Hepatocyte (in vitro differentiated cells): ENCODE data around the gene TRIM29. TPM values are rescaled to one million over a fixed set of nuclear protein-coding genes. Genes with fewer than 3 reads are reported as not detected.
"Not testable (repeated sequence)": the region's sequence is repeated elsewhere in the genome, so short reads cannot be mapped to it uniquely, and the experiment has no call there.

Experiments used
- DNase-seq: peaks from one replicate; pipeline ENCODE4 v3.0.0-alpha.2; 2016; ENCODE audit warnings: low spot score
- H2AFZ ChIP-seq: fragments of 200-600 bp; sonication (generic); 2 replicates; pipeline ENCODE4 v1.6.0; 2016; ENCODE audit warnings: antibody characterized with exemption, mild to moderate bottlenecking
- H3K27ac ChIP-seq: fragments of 200-600 bp; sonication (generic); 2 replicates; pipeline ENCODE4 v1.5.1; 2016; ENCODE audit warnings: mild to moderate bottlenecking
- H3K27me3 ChIP-seq: fragments of 200-600 bp; sonication (generic); 2 replicates; pipeline ENCODE4 v1.6.1; 2016
- H3K36me3 ChIP-seq: fragments of 200-600 bp; sonication (generic); replicated peaks from 2 replicates; pipeline ENCODE4 v1.5.1; 2016; ENCODE audit warnings: low read depth; ENCODE audit not compliant: insufficient read depth
- H3K4me1 ChIP-seq: fragments of 200-600 bp; sonication (generic); 2 replicates; pipeline ENCODE4 v1.5.1; 2016; ENCODE audit warnings: mild to moderate bottlenecking, moderate library complexity; ENCODE audit not compliant: insufficient read depth
- H3K4me2 ChIP-seq: fragments of 200-600 bp; sonication (generic); 2 replicates; pipeline ENCODE4 v1.6.0; 2016
- H3K4me3 ChIP-seq: fragments of 200-600 bp; sonication (generic); 2 replicates; pipeline ENCODE4 v1.5.1; 2016; ENCODE audit warnings: mild to moderate bottlenecking
- H3K79me2 ChIP-seq: fragments of 200-600 bp; sonication (generic); 2 replicates; pipeline ENCODE4 v1.6.0; 2017; ENCODE audit warnings: mild to moderate bottlenecking
- H3K9me2 ChIP-seq: fragments of 200-600 bp; sonication (generic); replicated peaks from 2 replicates; pipeline ENCODE4 v1.6.0; 2017; ENCODE audit warnings: mild to moderate bottlenecking; ENCODE audit not compliant: insufficient read depth
- H3K9me3 ChIP-seq: fragments of 200-600 bp; sonication (generic); 2 replicates; pipeline ENCODE4 v1.5.1; 2016; ENCODE audit warnings: low read depth, mild to moderate bottlenecking
- H4K20me1 ChIP-seq: fragments of 200-600 bp; sonication (generic); 2 replicates; pipeline ENCODE4 v1.6.0; 2016; ENCODE audit warnings: mild to moderate bottlenecking; ENCODE audit not compliant: insufficient read depth, poor library complexity, severe bottlenecking
- EZH2 ChIP-seq: fragments of 200-600 bp; sonication (generic); IDR thresholded peaks from 2 replicates; pipeline ENCODE4 v1.6.1; 2016; ENCODE audit warnings: antibody characterized with exemption, mild to moderate bottlenecking, borderline replicate concordance
- EZH2phosphoT487 ChIP-seq: fragments of 200-600 bp; sonication (generic); IDR thresholded peaks from one replicate; pipeline ENCODE4 v1.6.1; 2018; ENCODE audit warnings: antibody characterized with exemption, mild to moderate bottlenecking, low read depth, moderate library complexity; ENCODE audit not compliant: unreplicated experiment, severe bottlenecking
- WGBS: methylation state at CpG from one replicate; pipeline ENCODE4 v1.1.6; 2016; ENCODE audit warnings: low lambda C conversion rate; ENCODE audit errors: missing lambda C conversion rate; 5-methylcytosine and 5-hydroxymethylcytosine counted together
- polyA plus RNA-seq: library from polyadenylated mRNA; unstranded; fragments of >200 nt; fragmentation: Nextera tagmentation; extraction: Ambion mirVana; gene quantifications from 2 replicates; pipeline ENCODE4 v1.2.1, GENCODE V29; 2016
- total RNA-seq: library from RNA; depleted of rRNA; stranded (reverse); fragments of >200 nt; gene quantifications from 2 replicates; pipeline ENCODE4 v1.2.3, GENCODE V29; 2014
- TF ChIP-seq, protein P1 (sequence below): fragments of 200-600 bp; sonication (generic); IDR thresholded peaks from 2 replicates; pipeline ENCODE4 v1.5.1; 2016; ENCODE audit warnings: antibody characterized with exemption, mild to moderate bottlenecking; ENCODE audit not compliant: poor library complexity

Gene TRIM29
- total and polyA plus RNA-seq, 2 experiments from 2014 or later, result 7.7 to 8.5 TPM

DNA sequence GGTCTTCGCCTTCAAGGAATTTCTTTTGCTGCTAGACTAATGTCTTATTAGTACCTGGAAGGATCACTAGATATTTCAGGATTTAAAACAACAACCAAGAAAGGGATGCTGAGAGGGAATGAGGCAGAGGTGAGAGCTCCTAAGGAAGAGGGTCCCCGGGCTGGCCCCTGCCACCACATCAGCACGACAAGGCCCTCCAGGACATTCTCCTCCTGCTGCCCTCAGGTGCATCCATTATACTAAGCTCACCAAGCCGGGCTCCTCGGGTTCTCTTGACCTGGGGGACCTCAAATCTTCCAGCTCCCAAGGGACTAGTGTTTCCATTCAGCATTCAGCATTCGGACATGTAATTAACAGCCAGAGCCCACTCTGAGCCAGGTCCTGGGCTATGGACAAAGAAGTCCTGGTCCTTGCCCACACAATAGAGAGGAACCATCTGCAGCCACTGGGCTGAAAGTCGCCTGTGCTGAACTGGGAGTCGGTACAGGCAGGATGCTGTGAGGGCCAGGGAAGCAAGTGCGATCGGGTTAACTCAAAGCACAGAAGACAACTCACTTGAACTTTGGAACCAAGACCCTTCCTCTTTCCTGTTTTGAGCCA is 43.6 kb upstream of the TRIM29 start:
- no peaks in the 10 kb centered on the region for H4K20me1 ChIP-seq
- H3K4me3 ChIP-seq, result no peak overlapping the region
- no peak overlapping the region for H3K4me2 ChIP-seq
- 91% methylated on average over 10 of the region's 10 CpGs for WGBS
- no peaks in the 10 kb centered on the region for H3K9me3 ChIP-seq
- TF ChIP-seq EZH2 (no peak), EZH2phosphoT487 (no peak)
- TF ChIP-seq, protein P1, sequence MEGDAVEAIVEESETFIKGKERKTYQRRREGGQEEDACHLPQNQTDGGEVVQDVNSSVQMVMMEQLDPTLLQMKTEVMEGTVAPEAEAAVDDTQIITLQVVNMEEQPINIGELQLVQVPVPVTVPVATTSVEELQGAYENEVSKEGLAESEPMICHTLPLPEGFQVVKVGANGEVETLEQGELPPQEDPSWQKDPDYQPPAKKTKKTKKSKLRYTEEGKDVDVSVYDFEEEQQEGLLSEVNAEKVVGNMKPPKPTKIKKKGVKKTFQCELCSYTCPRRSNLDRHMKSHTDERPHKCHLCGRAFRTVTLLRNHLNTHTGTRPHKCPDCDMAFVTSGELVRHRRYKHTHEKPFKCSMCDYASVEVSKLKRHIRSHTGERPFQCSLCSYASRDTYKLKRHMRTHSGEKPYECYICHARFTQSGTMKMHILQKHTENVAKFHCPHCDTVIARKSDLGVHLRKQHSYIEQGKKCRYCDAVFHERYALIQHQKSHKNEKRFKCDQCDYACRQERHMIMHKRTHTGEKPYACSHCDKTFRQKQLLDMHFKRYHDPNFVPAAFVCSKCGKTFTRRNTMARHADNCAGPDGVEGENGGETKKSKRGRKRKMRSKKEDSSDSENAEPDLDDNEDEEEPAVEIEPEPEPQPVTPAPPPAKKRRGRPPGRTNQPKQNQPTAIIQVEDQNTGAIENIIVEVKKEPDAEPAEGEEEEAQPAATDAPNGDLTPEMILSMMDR, result no peak
- no peaks in the 10 kb centered on the region for H3K79me2 ChIP-seq
- no peaks in the 10 kb centered on the region for H3K27me3 ChIP-seq
- no peak overlapping the region for H2AFZ ChIP-seq
- peak; percentile 2 for DNase-seq
- H3K9me2 ChIP-seq, result no peaks in the 10 kb centered on the region
- H3K4me1 ChIP-seq, result peaks cover 50% of the 10 kb centered on the region
- no peaks in the 10 kb centered on the region for H3K36me3 ChIP-seq
- H3K27ac ChIP-seq, result no peak overlapping the region

GRCh38 chr11:120180551-120181232 is 42.8 kb upstream of the TRIM29 start:
- WGBS, result 66% methylated on average over 11 of the region's 11 CpGs
- peak; percentile 19 for DNase-seq
- Histone ChIP-seq H3K27me3 (no peaks in the 10 kb centered on the region), H3K4me3 (no peak overlapping the region), H3K36me3 (no peaks in the 10 kb centered on the region), H3K9me2 (no peaks in the 10 kb centered on the region), H3K4me2 (no peak overlapping the region), H3K9me3 (no peaks in the 10 kb centered on the region), H3K79me2 (no peaks in the 10 kb centered on the region), H3K27ac (no peak overlapping the region), H3K4me1 (peaks cover 42% of the 10 kb centered on the region), H4K20me1 (no peaks in the 10 kb centered on the region), H2AFZ (no peak overlapping the region)
- TF ChIP-seq EZH2 (no peak), EZH2phosphoT487 (no peak)
- TF ChIP-seq, protein P1, result peak; percentile 17

DNA sequence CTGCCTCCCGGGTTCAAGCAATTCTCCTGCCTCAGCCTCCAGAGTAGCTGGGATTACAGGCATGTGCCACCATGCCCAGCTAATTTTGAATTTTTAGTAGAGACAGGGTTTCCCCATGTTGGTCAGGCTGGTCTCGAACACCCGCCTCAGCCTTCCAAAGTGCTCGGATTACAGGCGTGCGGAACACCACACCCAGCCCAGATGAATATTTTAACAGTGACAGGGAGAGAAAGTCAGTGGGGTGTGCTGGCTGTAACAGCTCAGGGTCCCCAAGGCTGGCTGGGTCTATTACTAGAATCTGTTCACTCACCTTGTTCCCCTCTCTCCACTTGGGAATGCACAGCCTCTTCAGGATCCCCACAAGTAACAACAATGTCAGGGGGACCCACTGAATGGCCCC is 42.1 kb upstream of the TRIM29 start:
- not testable (repeated sequence) for H3K79me2 ChIP-seq, H3K9me3 ChIP-seq, H2AFZ ChIP-seq, H3K27me3 ChIP-seq, H3K4me2 ChIP-seq, H3K4me3 ChIP-seq, H4K20me1 ChIP-seq, H3K27ac ChIP-seq, H3K9me2 ChIP-seq, H3K36me3 ChIP-seq
- WGBS, result 97% methylated on average over 6 of the region's 6 CpGs
- DNase-seq, result peak; percentile 3
- H3K4me1 ChIP-seq, result peaks cover 36% of the 10 kb centered on the region

DNA sequence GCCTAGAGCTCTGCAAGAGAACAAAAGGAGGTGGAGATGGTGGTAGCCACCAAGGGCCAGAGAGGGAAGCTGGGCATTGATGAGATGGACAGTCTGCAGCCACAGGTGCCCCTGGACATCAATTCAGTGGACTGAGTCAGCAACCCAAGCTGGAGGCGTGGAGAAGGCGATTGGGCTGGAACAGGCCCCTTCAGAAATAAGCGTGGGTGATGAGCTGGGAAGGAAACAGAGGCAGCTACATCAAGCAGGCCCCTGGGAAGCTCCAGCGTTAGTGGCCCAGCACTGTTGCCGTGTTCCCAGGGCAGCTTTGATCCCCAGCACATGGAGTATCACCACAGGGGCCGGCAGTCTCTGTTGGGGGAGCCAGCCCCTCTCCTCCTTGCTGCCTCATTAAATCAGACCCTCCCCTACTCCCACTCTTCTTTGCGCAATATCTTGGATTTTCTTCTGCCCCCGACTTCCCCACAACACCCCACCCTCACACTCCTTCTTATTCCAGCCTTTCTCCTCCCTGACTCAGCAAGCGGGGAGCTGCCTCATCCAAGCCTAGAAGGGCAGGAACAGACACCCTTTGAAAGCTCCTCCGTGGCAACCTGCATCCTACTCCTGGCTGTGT is 41.3 kb upstream of the TRIM29 start:
- Histone ChIP-seq H3K9me3 (no peaks in the 10 kb centered on the region), H3K27ac (no peak overlapping the region), H3K9me2 (no peaks in the 10 kb centered on the region), H3K4me1 (peaks cover 28% of the 10 kb centered on the region), H3K4me2 (no peak overlapping the region), H3K36me3 (no peaks in the 10 kb centered on the region), H4K20me1 (no peaks in the 10 kb centered on the region), H2AFZ (no peak overlapping the region), H3K4me3 (no peak overlapping the region), H3K27me3 (no peaks in the 10 kb centered on the region), H3K79me2 (no peaks in the 10 kb centered on the region)
- WGBS, result 89% methylated on average over 10 of the region's 10 CpGs
- DNase-seq, result no peak
- TF ChIP-seq EZH2 (no peak), EZH2phosphoT487 (no peak)
- TF ChIP-seq, protein P1, result no peak
